HEK293 (cell line): Measurements from ENCODE around the gene KIR3DL1.
"Not testable (repeated sequence)": the region's sequence is repeated elsewhere in the genome, so short reads cannot be mapped to it uniquely, and the experiment has no call there.

ENCODE experiments used
- CTCF ChIA-PET: fragments of 350-600 bp; formaldehyde crosslinking; extraction: SDS; loops from one replicate; lab custom pipeline; 2021; ENCODE audit warnings: antibody characterized with exemption; lab: Yijun Ruan, JAX
- POLR2A ChIA-PET: fragments of 300-600 bp; formaldehyde crosslinking; extraction: SDS; loops from one replicate; lab custom pipeline; 2020; ENCODE audit warnings: antibody characterized with exemption, inconsistent platforms; lab: Yijun Ruan, JAX
- H3K27ac ChIP-seq: fragments of 200-500 bp; sonication (Bioruptor generic); 2 replicates; pipeline ENCODE4 v1.5.1; 2014; ENCODE audit warnings: low read depth, low read length, control low read depth, inconsistent platforms; ENCODE audit errors: extremely low read depth
- H3K36me3 ChIP-seq, 2 experiments: fragments of 200-500 bp in 1 of 2; sonication (Bioruptor generic) in 1 of 2; 1 replicate in 1 of 2; 2 replicates in 1 of 2; pipeline ENCODE4 v1.5.1; 2014 to 2017; ENCODE audit warnings: inconsistent platforms in 2 of 2, low read length in 2 of 2; ENCODE audit not compliant: control insufficient read depth in 2 of 2, insufficient read depth in 1 of 2
- H3K4me1 ChIP-seq: fragments of 200-500 bp; sonication (Bioruptor generic); 2 replicates; pipeline ENCODE4 v1.5.1; 2014; ENCODE audit warnings: mild to moderate bottlenecking, low read length, inconsistent platforms; ENCODE audit not compliant: control insufficient read depth, insufficient read depth
- H3K4me3 ChIP-seq: 2 replicates; pipeline ENCODE4 v1.5.1; 2011; ENCODE audit warnings: low read depth, mild to moderate bottlenecking, control low read depth, low read length, moderate library complexity
- H3K9me3 ChIP-seq: fragments of 200-500 bp; sonication (Bioruptor generic); 2 replicates; pipeline ENCODE4 v1.5.1; 2014; ENCODE audit warnings: low read depth, low read length, inconsistent platforms; ENCODE audit not compliant: control insufficient read depth, insufficient read depth
- HOXA7 ChIP-seq: sonication (generic); formaldehyde crosslinking; IDR thresholded peaks from 2 replicates; pipeline ENCODE4 v1.8.1; 2022; ENCODE audit warnings: missing genetic modification reagents, borderline replicate concordance
- RBAK ChIP-seq: fragments of 450-650 bp; formaldehyde crosslinking; IDR thresholded peaks from 2 replicates; pipeline ENCODE4 v1.5.1; 2016; ENCODE audit warnings: missing biosample characterization, missing genetic modification characterization
- YY2 ChIP-seq: fragments of 450-650 bp; formaldehyde crosslinking; IDR thresholded peaks from 2 replicates; pipeline ENCODE4 v1.5.1; 2016; ENCODE audit warnings: missing biosample characterization, missing genetic modification characterization
- ZIC2 ChIP-seq: fragments of 450-650 bp; formaldehyde crosslinking; IDR thresholded peaks from 2 replicates; pipeline ENCODE4 v1.5.1; 2016; ENCODE audit warnings: missing biosample characterization, missing genetic modification characterization
- ZNF350 ChIP-seq: fragments of 450-650 bp; formaldehyde crosslinking; IDR thresholded peaks from 2 replicates; pipeline ENCODE4 v1.5.0; 2017; ENCODE audit warnings: missing biosample characterization, mild to moderate bottlenecking, missing genetic modification characterization
- ZNF626 ChIP-seq: fragments of 450-650 bp; sonication (Bioruptor Pico); formaldehyde crosslinking; IDR thresholded peaks from 2 replicates; pipeline ENCODE4 v1.5.1; 2018; ENCODE audit warnings: missing biosample characterization, missing genetic modification characterization, inconsistent platforms
- ZNF777 ChIP-seq: fragments of 450-650 bp; formaldehyde crosslinking; IDR thresholded peaks from 2 replicates; pipeline ENCODE4 v1.5.1; 2017; ENCODE audit warnings: missing biosample characterization, missing genetic modification characterization, borderline replicate concordance
- TF ChIP-seq, protein P1 (sequence below): fragments of 450-650 bp; formaldehyde crosslinking; IDR thresholded peaks from 2 replicates; pipeline ENCODE4 v1.5.1; 2016; ENCODE audit warnings: missing biosample characterization, missing genetic modification characterization
- TF ChIP-seq, protein P2 (sequence below): fragments of 450-650 bp; formaldehyde crosslinking; IDR thresholded peaks from 2 replicates; pipeline ENCODE4 v1.5.1; 2017; ENCODE audit warnings: missing biosample characterization, missing genetic modification characterization
- TF ChIP-seq, protein P3 (sequence below): fragments of 450-650 bp; formaldehyde crosslinking; IDR thresholded peaks from 2 replicates; pipeline ENCODE4 v1.5.1; 2016; ENCODE audit warnings: missing biosample characterization, missing genetic modification characterization, borderline replicate concordance
- TF ChIP-seq, protein P4 (sequence below): fragments of 450-650 bp; formaldehyde crosslinking; IDR thresholded peaks from 2 replicates; pipeline ENCODE4 v1.5.1; 2016; ENCODE audit warnings: missing biosample characterization, missing genetic modification characterization
- TF ChIP-seq, protein P5 (sequence below): fragments of 450-650 bp; formaldehyde crosslinking; IDR thresholded peaks from 2 replicates; pipeline ENCODE4 v1.5.1; 2016; ENCODE audit warnings: missing biosample characterization, missing genetic modification characterization

The KIR3DL1 gene

DNA sequence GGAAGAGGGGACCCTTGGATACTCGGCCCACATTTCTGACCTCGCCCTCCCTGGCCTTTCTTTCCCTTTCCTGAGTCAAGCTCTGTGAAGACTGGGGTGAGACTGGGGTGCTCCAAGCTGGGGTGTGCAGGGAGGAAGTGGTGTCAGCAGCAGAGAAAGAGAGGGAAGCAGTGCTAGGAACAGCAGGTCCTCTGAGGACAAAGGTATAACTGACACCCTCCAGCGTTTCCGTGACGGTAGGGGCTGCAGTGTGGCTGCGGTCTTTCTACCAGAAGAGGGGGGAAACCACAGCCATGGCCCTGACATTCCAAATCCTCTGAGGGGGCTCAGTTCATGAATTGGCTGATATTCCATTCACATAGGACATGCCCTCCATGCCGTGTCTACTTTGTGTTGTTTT is 35.1 kb downstream of the KIR3DL1 start:
- Histone ChIP-seq H3K4me3 (no peak overlapping the region), H3K36me3 (no peaks in the 10 kb centered on the region), H3K4me1 (no peaks in the 10 kb centered on the region), H3K9me3 (no peaks in the 10 kb centered on the region; the same call in 1 of the 2 replicates), H3K27ac (no peak overlapping the region)
- TF ChIP-seq YY2 (tag by site-specific recombination) (no peak), RBAK (tag by site-specific recombination) (no peak), ZNF350 (tag by site-specific recombination) (no peak), ZNF777 (tag by site-specific recombination) (no peak), ZNF626 (tag by site-specific recombination) (no peak), ZIC2 (tag by site-specific recombination) (no peak), HOXA7 (CRISPR knock-in tag) (no peak)
- TF ChIP-seq, protein P1, sequence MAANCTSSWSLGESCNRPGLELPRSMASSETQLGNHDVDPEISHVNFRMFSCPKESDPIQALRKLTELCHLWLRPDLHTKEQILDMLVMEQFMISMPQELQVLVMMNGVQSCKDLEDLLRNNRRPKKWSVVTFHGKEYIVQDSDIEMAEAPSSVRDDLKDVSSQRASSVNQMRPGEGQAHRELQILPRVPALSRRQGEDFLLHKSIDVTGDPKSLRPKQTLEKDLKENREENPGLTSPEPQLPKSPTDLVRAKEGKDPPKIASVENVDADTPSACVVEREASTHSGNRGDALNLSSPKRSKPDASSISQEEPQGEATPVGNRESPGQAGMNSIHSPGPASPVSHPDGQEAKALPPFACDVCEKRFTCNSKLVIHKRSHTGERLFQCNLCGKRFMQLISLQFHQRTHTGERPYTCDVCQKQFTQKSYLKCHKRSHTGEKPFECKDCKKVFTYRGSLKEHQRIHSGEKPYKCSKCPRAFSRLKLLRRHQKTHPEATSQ (tag by site-specific recombination) = no peak
- TF ChIP-seq, protein P2, sequence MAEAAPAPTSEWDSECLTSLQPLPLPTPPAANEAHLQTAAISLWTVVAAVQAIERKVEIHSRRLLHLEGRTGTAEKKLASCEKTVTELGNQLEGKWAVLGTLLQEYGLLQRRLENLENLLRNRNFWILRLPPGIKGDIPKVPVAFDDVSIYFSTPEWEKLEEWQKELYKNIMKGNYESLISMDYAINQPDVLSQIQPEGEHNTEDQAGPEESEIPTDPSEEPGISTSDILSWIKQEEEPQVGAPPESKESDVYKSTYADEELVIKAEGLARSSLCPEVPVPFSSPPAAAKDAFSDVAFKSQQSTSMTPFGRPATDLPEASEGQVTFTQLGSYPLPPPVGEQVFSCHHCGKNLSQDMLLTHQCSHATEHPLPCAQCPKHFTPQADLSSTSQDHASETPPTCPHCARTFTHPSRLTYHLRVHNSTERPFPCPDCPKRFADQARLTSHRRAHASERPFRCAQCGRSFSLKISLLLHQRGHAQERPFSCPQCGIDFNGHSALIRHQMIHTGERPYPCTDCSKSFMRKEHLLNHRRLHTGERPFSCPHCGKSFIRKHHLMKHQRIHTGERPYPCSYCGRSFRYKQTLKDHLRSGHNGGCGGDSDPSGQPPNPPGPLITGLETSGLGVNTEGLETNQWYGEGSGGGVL (tag by site-specific recombination) = no peak
- TF ChIP-seq, protein P3, sequence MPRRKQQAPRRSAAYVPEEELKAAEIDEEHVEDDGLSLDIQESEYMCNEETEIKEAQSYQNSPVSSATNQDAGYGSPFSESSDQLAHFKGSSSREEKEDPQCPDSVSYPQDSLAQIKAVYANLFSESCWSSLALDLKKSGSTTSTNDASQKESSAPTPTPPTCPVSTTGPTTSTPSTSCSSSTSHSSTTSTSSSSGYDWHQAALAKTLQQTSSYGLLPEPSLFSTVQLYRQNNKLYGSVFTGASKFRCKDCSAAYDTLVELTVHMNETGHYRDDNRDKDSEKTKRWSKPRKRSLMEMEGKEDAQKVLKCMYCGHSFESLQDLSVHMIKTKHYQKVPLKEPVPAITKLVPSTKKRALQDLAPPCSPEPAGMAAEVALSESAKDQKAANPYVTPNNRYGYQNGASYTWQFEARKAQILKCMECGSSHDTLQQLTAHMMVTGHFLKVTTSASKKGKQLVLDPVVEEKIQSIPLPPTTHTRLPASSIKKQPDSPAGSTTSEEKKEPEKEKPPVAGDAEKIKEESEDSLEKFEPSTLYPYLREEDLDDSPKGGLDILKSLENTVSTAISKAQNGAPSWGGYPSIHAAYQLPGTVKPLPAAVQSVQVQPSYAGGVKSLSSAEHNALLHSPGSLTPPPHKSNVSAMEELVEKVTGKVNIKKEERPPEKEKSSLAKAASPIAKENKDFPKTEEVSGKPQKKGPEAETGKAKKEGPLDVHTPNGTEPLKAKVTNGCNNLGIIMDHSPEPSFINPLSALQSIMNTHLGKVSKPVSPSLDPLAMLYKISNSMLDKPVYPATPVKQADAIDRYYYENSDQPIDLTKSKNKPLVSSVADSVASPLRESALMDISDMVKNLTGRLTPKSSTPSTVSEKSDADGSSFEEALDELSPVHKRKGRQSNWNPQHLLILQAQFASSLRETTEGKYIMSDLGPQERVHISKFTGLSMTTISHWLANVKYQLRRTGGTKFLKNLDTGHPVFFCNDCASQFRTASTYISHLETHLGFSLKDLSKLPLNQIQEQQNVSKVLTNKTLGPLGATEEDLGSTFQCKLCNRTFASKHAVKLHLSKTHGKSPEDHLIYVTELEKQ = no peak
- TF ChIP-seq, protein P4, sequence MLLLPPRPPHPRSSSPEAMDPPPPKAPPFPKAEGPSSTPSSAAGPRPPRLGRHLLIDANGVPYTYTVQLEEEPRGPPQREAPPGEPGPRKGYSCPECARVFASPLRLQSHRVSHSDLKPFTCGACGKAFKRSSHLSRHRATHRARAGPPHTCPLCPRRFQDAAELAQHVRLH = no peak
- TF ChIP-seq, protein P5, sequence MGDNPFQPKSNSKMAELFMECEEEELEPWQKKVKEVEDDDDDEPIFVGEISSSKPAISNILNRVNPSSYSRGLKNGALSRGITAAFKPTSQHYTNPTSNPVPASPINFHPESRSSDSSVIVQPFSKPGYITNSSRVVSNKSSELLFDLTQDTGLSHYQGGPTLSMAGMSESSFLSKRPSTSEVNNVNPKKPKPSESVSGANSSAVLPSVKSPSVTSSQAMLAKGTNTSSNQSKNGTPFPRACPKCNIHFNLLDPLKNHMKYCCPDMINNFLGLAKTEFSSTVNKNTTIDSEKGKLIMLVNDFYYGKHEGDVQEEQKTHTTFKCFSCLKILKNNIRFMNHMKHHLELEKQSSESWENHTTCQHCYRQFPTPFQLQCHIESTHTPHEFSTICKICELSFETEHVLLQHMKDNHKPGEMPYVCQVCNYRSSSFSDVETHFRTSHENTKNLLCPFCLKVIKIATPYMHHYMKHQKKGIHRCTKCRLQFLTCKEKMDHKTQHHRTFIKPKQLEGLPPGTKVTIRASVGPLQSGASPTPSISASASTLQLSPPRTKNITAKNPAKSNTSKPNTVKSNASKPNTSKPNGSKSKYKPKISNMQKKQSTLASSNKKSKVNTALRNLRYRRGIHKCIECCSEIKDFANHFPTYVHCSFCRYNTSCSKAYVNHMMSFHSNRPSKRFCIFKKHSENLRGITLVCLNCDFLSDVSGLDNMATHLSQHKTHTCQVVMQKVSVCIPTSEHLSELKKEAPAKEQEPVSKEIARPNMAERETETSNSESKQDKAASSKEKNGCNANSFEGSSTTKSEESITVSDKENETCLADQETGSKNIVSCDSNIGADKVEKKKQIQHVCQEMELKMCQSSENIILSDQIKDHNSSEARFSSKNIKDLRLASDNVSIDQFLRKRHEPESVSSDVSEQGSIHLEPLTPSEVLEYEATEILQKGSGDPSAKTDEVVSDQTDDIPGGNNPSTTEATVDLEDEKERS (tag by site-specific recombination) = no peak
- ChIA-PET CTCF (no interaction called here), POLR2A (no interaction called here)

DNA sequence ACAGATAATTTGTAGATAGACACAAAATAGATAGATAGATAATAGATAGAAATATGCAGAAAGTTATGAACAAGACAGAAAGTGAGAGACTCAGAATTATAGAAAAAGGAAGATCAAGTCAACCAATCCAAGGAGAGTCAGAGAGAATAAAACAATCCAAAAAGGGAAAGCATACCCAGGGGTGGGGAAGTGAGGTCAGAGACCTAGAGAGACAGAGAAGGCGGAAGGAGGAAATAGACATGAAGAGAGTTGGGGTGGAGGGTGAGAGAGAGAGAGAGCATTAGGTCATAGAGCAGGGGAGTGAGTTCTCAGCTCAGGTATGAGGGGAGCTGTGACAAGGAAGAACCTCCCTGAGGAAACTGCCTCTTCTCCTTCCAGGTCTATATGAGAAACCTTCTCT is 39.0 kb downstream of the KIR3DL1 start:
- H3K4me1 ChIP-seq, CTCF ChIA-PET, H3K27ac ChIP-seq, H3K9me3 ChIP-seq, H3K36me3 ChIP-seq, H3K4me3 ChIP-seq, POLR2A ChIA-PET: not testable (repeated sequence)

DNA sequence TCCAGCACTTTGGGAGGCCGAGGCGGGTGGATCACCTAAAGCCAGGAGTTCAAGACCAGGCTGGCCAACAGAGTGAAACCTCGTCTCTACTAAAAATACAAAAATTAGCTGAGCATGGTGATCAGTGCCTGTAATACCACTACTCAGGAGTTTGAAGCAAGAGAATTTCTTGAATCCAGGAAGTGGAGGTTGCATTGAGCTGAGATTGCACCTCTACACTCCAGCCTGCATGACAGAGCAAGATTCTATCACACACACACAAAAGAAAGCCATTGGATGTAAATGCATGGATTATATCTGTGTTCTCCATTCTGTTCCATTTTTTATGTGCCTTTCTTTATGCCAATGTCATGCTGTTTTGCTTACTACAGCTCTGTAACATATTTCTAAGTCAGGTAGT is 42.2 kb downstream of the KIR3DL1 start:
- H3K9me3 ChIP-seq, H3K27ac ChIP-seq, H3K4me1 ChIP-seq, POLR2A ChIA-PET, H3K4me3 ChIP-seq, H3K36me3 ChIP-seq: not testable (repeated sequence)
- CTCF ChIA-PET = interaction anchor here (0.6 kb wide), 1 partner anchor 31 kb away, joined by 3 read pairs; no protein-coding TSS in a partner anchor

DNA sequence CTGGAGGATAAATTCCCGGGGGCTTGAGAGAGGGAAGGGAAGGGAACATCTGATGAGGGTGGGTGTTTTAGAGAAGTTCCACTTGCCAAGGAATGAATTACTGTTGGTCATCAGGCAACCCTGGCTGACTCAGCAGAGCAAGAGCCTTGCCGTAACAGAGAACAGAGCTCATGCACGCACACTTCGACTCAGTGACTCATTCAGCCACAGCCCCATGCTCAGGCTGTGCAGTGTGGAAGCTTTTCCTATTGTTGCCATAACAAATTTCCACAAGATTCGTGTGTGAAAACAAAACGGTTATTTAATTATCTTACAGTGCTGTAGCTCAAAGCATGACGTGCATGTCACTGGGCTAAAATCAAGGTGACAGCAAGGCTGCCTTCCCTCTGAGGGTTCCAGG is 43.2 kb downstream of the KIR3DL1 start:
- H3K4me1 ChIP-seq, H3K9me3 ChIP-seq, H3K27ac ChIP-seq, H3K36me3 ChIP-seq, POLR2A ChIA-PET, H3K4me3 ChIP-seq: not testable (repeated sequence)
- CTCF ChIA-PET = interaction anchor here (0.6 kb wide), 1 partner anchor 30 kb away, joined by 3 read pairs; no protein-coding TSS in a partner anchor

DNA sequence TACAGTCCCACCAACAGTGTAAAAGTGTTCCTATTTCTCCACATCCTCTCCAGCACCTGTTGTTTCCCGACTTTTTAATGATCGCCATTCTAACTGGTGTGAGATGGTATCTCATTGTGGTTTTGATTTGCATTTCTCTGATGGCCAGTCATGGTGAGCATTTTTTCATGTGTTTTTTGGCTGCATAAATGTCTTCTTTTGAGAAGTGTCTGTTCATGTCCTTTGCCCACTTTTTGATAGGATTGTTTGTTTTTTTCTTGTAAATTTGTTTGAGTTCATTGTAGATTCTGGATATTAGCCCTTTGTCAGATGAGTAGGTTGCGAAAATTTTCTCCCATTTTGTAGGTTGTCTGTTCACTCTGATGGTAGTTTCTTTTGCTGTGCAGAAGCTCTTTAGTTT is 47.2 kb downstream of the KIR3DL1 start:
- H3K4me1 ChIP-seq, H3K9me3 ChIP-seq, CTCF ChIA-PET, H3K4me3 ChIP-seq, H3K27ac ChIP-seq, POLR2A ChIA-PET, H3K36me3 ChIP-seq: not testable (repeated sequence)
